HL-60/S4 treated with retinoic acid at 250 ng/mL for 4 days and 3 days (cell line): ENCODE measurements around the gene ATP1A4.

Experiments used
- in situ Hi-C: fragments of 300-500 bp; cut with MboI; formaldehyde crosslinking; loops from 2 replicates; pipeline ENCODE4 v1.7.0; 2022; ENCODE audit warnings: low sequenced_read_pairs

ATP1A4 gene

DNA sequence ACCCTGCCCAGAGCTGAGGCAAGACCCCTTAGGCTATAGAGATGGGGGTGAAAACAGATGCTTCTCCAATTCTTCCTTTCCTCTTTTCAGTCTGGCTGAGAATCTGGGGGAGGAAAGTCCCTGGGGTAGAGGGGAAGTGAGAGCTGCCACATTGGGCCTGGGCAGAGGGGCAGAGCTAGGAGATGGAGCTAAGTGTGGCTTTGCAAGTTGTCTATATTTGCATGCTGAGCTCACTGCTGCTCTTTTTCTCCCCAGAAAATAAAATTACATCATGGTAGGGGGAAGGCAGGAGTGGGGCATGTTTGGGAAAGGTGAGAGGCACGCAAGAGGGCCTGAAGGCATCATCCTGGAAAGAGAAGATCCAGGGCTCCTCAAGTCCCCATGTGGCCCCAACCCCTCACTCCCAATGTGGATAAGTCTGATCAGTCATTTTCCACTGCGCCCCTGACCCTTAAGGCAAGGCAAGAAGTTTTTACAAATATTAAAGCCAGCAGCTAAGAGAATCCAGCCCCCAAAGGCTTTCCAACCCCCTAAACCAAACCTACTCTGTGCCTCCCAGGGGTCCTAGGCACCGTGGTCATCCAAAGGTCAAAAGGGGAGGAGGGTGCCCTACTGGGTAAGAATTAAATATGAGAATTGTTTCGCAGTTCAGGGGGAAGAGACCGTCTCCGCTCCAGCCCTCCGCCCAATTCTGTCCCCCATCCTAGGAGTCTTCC is 53.3 kb downstream of the ATP1A4 start:
- in situ Hi-C loops = no loop called here

DNA sequence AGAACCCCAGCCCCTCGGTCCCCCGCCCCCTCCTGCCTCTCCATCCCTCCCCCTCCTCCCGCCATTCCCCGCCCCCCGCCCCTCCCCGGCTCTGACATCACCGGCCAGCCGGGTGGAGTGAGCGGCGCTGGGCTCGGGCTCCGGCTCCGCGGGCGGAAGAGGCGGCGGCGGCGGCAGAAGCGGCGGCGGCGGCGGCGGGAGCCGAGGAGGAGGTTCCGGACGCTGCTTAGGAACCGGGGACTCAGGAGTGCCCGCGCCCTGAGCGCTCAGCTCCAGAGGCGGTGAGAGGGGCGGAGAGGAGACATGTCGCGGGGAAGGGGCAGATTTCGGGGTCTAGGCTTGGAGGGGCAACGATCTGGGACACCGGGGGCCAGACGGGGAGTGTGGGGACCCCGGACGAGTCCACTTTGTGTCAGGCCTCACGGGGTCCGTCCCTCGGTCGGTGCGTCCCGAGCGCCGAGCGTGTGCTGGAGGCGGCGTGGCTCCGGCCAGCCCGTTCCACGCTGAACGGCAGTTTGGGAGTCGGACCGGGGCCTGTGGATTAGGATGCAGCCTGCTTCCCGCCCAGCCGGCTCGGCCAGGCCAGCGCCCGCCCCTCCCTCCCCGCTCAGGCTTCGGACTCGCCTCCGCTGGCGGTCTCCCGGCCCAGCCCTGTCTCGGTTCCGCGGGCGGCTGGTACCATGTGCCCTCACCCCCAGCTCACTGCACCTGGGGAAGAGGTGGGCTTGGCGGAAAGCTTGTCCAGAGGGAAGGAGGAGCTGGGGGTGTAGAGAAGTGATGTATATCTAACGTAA is 54.0 kb downstream of the ATP1A4 start, which contains the start of gene PEA15:
TSS of gene PEA15 (plus strand) at position 143 of the 794 bp plus-strand sequence. CDS start 6,161 bp downstream, outside the sequence.
- in situ Hi-C loops = no loop called here

DNA sequence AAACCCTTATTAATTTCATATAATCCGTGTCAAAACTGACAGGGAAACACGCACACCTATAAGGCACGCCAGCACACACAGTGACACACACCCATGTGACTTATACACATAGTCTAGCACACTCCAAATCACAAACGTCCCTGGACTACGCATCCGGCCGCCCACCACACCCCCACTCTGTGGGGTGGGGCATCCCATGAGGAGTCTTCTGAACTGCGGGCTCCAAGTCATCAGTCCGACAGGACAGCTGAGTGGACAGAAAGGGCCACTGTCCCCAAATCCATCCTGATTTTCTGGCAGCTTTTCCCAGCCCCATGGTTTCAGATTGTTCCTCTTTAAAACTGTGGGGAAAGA is 54.6 kb downstream of the ATP1A4 start:
- in situ Hi-C loops = no loop called here

DNA sequence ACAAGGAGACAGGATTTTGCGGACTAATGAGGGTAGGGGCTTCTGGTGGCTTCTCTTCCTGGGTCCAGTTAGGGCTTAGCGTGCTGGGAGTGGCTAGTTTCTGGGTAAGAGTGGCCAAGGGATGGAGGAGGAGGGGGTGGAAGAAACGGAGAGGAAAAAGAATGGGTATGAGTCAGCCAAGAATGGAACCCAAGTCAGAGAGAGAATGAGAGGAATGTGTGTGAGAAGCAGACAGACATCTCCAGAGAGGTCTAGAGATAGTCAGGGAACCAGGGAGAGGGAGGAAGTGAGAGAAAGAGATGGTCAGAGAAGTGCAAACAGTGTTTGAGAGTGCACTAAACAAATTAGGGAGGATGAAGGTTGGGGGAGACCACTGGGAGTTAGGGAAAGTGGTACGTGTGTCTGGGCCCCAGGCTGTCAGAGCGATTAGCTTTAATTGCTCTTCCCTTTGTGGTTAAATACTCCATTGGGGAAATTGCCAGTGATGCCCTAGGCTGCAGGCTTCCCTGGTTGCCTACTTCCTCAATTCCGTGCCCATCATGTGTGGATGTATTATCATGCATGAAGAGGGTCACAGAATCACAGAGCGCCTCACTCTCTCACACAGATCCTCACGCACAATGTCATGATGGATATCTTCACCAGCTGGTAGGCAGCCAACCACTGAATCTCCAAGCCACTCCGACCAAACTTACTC is 55.2 kb downstream of the ATP1A4 start:
- in situ Hi-C loops = no loop called here

- in situ Hi-C loops = no loop called here
Measured at GRCh38 chr1:160207118-160207650, 55.8 kb downstream of the ATP1A4 start.

- in situ Hi-C loops = no loop called here
Measured at GRCh38 chr1:160207771-160208556, 56.6 kb downstream of the ATP1A4 start.

GRCh38 chr1:160208557-160209320 is 57.3 kb downstream of the ATP1A4 start:
- in situ Hi-C loops = no loop called here

DNA sequence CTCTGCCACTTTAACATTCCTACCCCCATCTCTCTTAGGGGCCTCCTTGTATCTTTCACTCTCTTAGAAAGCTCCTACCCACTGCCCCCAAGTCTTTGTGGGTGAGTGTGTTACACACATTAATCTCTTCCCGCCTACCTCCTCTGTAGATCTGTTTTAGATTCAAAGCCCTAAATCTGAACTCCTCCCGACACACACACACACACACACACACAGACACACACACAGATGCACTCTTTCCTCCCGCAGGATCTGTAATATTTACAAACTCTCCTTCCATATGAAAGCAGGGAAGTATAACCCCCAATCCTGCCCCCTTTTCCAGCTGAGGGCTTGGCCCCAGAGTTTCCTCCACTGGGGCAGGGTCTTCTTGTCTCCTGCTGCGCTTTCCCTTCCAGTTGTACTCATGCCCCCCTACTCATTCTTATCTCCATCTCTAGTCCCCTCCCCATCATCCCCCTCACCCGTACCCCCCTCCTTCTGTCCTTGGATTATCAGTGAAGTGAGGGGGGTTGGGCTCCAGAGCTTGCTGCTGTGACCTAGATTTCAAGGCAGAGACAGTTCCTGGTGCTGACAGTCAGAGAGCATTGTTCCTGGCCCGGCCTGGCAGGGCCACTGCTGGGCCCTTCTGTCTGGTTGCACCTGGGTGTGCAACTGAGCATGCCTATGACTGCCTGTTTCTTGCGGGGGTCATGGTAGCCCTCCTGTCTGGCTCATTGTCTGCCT is 58.1 kb downstream of the ATP1A4 start:
- in situ Hi-C loops = no loop called here

DNA sequence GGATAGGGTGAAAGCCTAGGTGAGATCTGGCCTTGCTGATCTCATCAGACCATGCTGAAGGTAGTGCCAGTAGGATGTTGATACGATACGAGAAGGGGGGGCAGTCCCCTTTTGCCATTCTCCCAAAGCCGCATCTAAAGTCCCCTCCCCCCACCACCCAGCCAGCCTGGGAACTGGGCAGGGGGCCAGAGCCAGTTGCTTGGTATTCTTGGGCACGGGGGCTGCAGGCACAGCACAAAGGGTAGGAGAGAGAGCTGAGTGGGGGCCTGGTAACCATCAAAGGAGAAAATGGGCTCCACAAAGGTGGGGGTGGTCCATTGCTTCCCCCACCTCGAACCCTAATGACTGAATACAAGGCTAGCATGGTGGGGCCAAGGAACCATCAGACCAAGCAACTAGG is 59.2 kb downstream of the ATP1A4 start:
- in situ Hi-C loops = no loop called here

GRCh38 chr1:160211046-160211790 is 59.8 kb downstream of the ATP1A4 start:
- in situ Hi-C loops = no loop called here

DNA sequence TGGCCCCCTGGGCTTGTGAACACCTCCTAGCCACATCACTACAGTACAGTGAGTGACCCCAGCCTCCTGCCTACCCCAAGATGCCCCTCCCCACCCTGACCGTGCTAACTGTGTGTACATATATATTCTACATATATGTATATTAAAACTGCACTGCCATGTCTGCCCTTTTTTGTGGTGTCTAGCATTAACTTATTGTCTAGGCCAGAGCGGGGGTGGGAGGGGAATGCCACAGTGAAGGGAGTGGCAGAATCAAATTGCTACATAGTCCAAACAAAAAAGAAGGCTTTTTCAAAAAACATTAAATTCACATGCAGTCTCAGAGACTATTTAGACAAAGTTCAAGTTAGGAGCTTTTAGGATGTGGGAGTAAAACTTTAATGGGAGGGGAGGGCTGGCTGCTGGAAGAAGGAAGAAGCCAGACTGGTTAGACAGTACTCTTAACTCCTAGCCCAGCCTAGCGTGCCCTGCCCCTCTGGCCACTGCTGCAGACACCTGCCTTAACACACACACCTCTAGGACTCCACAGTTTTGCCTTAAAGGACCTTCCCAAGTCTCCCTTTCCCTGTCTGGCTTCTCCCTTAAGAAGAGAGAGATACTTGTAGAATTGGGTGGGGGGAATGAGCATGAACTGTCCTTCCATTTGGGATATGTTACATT is 63.2 kb downstream of the ATP1A4 start:
- in situ Hi-C loops = no loop called here

DNA sequence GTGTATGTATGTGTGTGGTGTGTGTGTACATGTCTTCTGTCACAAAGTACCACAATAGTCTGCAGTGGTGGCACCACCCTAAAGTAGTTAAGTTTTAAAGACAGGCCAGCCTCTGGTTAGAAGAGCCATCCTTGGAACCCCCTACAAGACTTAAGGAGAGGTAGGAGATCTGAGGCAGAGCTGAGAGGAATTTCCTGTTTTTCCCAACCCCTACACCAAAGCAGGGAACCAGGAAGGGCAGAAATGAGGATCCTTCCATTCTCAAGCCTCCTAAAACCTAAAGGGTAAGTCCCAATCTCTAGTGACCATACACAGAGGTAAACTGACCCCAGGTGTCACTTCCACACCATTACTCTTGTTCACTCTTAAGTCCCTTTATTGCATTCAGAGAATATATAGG is 64.9 kb downstream of the ATP1A4 start:
- in situ Hi-C loops = no loop called here

DNA sequence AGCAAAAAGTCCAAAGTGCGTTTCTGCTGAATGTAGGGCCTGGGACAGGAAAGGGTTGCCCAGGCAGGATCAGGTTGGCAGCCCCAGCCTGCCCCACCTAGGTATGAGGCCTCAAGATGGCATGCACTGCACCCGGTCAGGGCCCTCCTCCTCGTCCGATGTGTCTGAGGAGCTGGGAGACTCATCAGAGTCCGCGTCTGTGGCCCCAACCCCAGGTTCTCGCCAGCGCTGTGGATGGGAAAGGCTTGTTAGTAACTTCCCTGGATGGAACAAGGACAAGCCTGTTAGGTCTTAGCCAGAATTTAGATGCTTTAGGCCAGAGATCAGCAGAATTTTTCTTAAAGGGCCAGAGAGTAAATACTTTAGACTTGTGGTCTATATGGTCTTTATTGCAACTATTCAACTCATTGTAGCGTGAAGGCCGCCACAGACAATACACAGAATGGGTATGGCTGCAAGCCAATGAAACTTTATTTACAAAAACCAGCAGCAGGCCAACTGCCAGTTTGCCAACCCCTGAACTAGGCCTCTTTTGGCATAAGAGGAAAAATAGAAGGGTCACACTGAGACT is 66.2 kb downstream of the ATP1A4 start:
- in situ Hi-C loops = no loop called here

DNA sequence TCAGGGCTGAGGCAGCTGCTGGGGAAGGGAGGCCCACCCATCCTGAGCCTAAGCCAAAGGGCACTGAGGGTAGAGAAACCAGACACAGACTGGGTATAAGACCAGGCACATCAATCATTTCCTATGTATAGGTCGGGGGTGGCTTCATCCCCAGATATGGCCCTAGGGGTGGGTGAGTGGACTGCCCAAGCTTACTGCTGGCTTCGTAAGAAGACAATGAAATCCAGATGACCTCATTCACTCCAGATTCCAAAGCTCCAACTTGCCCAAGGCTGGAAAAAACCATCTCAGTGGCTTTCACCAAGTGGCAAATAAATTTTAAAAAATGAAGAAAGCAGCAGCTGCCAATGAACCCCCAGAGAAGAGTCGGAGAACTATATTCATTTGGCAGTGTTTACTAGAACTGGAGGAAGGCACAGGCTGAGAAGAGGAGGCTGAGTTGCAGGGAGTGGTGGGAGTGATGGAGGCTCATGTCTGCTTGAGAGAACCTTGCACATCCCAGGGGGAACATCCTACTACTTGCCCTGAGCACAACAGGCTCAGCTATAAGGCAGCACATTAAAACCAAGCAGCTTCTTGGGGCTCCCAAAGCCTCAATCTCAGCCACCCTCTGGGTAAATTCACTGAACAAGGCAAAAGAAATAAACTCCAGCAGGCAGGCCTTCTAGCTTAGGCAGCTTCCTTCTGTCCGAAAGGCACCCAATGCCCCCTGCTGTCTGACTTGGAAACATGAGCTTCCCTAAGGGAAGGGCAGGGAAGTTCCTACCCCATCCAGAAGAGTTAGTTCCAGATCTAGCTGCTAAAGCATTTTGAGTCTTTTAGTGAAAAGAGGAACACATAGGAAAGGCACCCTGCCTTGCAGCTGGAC is 67.9 kb downstream of the ATP1A4 start:
- in situ Hi-C loops = no loop called here

- in situ Hi-C loops = no loop called here
Measured at GRCh38 chr1:160220301-160220700, 68.9 kb downstream of the ATP1A4 start.

DNA sequence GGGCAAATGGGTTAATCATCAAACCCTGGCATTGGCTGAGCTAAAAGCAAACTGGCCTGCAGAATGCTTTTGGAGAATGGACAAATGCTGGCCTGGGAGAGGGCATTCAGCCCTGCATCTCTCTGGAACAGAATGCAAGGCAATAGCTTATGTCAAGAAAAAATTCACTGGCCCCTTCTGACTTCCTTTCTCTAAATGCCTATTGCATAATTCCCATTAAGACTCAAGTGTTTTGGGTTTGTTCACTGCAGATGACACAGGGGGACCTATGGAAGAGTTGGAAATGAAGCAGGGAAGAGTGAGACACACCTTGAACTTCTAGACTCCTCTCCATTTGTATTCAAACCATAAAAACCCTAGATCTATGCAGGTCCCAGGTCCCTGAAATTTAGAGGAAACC is 69.7 kb downstream of the ATP1A4 start:
- in situ Hi-C loops = no loop called here

- in situ Hi-C loops = no loop called here
Measured at GRCh38 chr1:160222546-160222945, 71.1 kb downstream of the ATP1A4 start.
